ENCODE results near the gene DACH1. TPM values are rescaled to one million over a fixed set of nuclear protein-coding genes. Genes with fewer than 3 reads are reported as not detected.

Gene DACH1
- total and polyA plus RNA-seq, 2 of the 13 experiments (the other 11 are each of a cell fraction or from before 2014, with no cell fraction given): not detected

GRCh38 chr13:71808708-71809107 lies 58.3 kb downstream of the DACH1 start:
- no peak overlapping the region for H3K4me3 ChIP-seq (replicated peaks in 1 of 3; ENCODE audit: insufficient read depth in 1 of 3, low read depth in 2 of 3, low read length in 3 of 3)
- H2AFZ ChIP-seq (ENCODE audit: low read length): no peak overlapping the region
- in situ Hi-C loops (cut with HindIII; ENCODE audit: extremely low pct_ligation_motif_present, low pct_unique_long_range_greater_than_20kb): no loop called here
- H3K27me3 ChIP-seq (ENCODE audit: control insufficient read depth in 1 of 2, insufficient read depth in 2 of 2, low read length in 2 of 2): no peaks in the 10 kb centered on the region
- DNase-seq (ENCODE audit: low spot score) (no peak), FAIRE-seq (no peak), ATAC-seq (no peak)
- no peaks in the 10 kb centered on the region for H3K36me3 ChIP-seq (replicated peaks in 1 of 2; ENCODE audit: control insufficient read depth in 1 of 2, insufficient read depth in 2 of 2, low read length in 2 of 2)
- TF ChIP-seq HNRNPK (IDR thresholded peaks at IDR 0.05; ENCODE audit: low read depth, low read length, poor library complexity, severe bottlenecking) (no peak), IRX3 (CRISPR knock-in tag; IDR thresholded peaks at IDR 0.05; ENCODE audit: borderline replicate concordance, low read depth) (no peak), XBP1 (CRISPR knock-in tag; IDR thresholded peaks at IDR 0.05) (no peak), FOXP4 (CRISPR knock-in tag; IDR thresholded peaks at IDR 0.05) (no peak), NR2F6 (IDR thresholded peaks at IDR 0.05) (no peak), NR2F6 (CRISPR knock-in tag; IDR thresholded peaks at IDR 0.05) (no peak), AGO2 (optimal IDR thresholded peaks at IDR 0.05; ENCODE audit: low read depth, low read length) (no peak), RAD51 (IDR thresholded peaks at IDR 0.05; ENCODE audit: borderline replicate concordance) (no peak)
- no peak overlapping the region for H3K9ac ChIP-seq (ENCODE audit: insufficient read depth, low read depth, low read length)
- H3K4me2 ChIP-seq (ENCODE audit: low read depth, low read length): no peak overlapping the region
- no TSS peak for BruUV-seq (replicated peaks)
- no peaks in the 10 kb centered on the region for H3K4me1 ChIP-seq (ENCODE audit: insufficient read depth, low read length)
- H3K79me2 ChIP-seq (ENCODE audit: insufficient read depth, low read length): no peaks in the 10 kb centered on the region
- ChIA-PET POLR2A (no interaction called here), CTCF (ENCODE audit: low intra/inter-chr PET ratio, low total read pairs) (no interaction called here)
- 0% methylated on average over 1 of the region's 1 CpG for WGBS (ENCODE audit: low lambda C conversion rate)
- no peaks in the 10 kb centered on the region for H4K20me1 ChIP-seq (ENCODE audit: insufficient read depth, low read length)
- H3K27ac ChIP-seq (ENCODE audit: extremely low read length, insufficient read depth, low read length): no peak overlapping the region
- H3K9me3 ChIP-seq (ENCODE audit: low read length): no peaks in the 10 kb centered on the region
- intact Hi-C loops (cut with micrococcal nuclease; ENCODE audit: unreplicated experiment): no loop called here

DNA sequence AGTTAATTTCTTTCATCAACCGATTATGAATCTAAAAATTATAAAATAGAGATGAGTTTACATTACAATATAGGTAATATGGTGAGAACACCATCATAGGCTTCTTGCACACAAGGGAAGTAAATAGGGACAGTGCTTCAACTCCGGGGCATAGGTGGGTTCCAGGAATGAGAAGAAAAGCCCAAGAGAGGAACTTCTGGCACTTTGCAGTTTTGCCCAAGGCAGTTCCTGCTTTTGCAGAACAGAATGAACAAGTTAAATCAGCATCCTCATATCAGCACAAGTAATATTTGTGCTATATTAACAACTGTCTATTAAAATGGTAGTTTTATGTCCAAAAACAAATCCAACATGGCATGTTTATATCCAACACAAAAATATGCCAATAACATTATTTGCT lies 60.1 kb downstream of the DACH1 start:
- ATAC-seq: no peak
- no peak overlapping the region for H3K4me3 ChIP-seq (replicated peaks in 1 of 3; ENCODE audit: insufficient read depth in 1 of 3, low read depth in 2 of 3, low read length in 3 of 3)
- TF ChIP-seq ZBTB40 (IDR thresholded peaks at IDR 0.05): no peak
- TF ChIP-seq ZBTB40 (CRISPR knock-in tag; IDR thresholded peaks at IDR 0.05): no peak

More for the DNA sequence above, 60.1 kb downstream of the DACH1 start:
- 2% methylated on average over 2 of the region's 2 CpGs for WGBS (ENCODE audit: low lambda C conversion rate)
- ChIA-PET CTCF (ENCODE audit: low intra/inter-chr PET ratio, low total read pairs) (no interaction called here), POLR2A (no interaction called here)
- no peak for FAIRE-seq
- DNase-seq (ENCODE audit: low spot score): no peak
- Histone ChIP-seq H3K79me2 (ENCODE audit: insufficient read depth, low read length) (no peaks in the 10 kb centered on the region), H3K27ac (ENCODE audit: extremely low read length, insufficient read depth, low read length) (no peak overlapping the region), H3K4me1 (ENCODE audit: insufficient read depth, low read length) (no peaks in the 10 kb centered on the region), H2AFZ (ENCODE audit: low read length) (no peak overlapping the region), H3K9me3 (ENCODE audit: low read length) (no peaks in the 10 kb centered on the region), H4K20me1 (ENCODE audit: insufficient read depth, low read length) (no peaks in the 10 kb centered on the region), H3K9ac (ENCODE audit: insufficient read depth, low read depth, low read length) (no peak overlapping the region), H3K36me3 (replicated peaks in 1 of 2; ENCODE audit: control insufficient read depth in 1 of 2, insufficient read depth in 2 of 2, low read length in 2 of 2) (no peaks in the 10 kb centered on the region), H3K4me2 (ENCODE audit: low read depth, low read length) (no peak overlapping the region), H3K27me3 (ENCODE audit: control insufficient read depth in 1 of 2, insufficient read depth in 2 of 2, low read length in 2 of 2) (no peaks in the 10 kb centered on the region)
- intact Hi-C loops (cut with micrococcal nuclease; ENCODE audit: unreplicated experiment) (no loop called here), in situ Hi-C loops (cut with HindIII; ENCODE audit: extremely low pct_ligation_motif_present, low pct_unique_long_range_greater_than_20kb) (no loop called here)
- BruUV-seq (replicated peaks): no TSS peak

Data from HepG2 (cell line).